Subcutaneous abdominal adipose tissue (tissue), 5 donors: ENCODE results near the gene MAML3.

Experiments
- H3K27ac ChIP-seq: one replicate; pipeline ENCODE4 v1.7.0; 2013; ENCODE audit warnings: low read depth, mild to moderate bottlenecking, inconsistent platforms, low read length, moderate library complexity
- H3K27me3 ChIP-seq, 5 donors: one replicate each; pipeline ENCODE4 v1.7.0; 2013; ENCODE audit warnings: low read length in 5 of 5, inconsistent platforms in 1 of 5; ENCODE audit not compliant: control insufficient read depth in 5 of 5, insufficient read depth in 4 of 5
- H3K36me3 ChIP-seq, 5 donors: one replicate each; pipeline ENCODE4 v1.7.0; 2013; ENCODE audit warnings: low read length in 5 of 5; ENCODE audit not compliant: control insufficient read depth in 5 of 5, insufficient read depth in 5 of 5
- H3K4me1 ChIP-seq, 5 donors: one replicate each; pipeline ENCODE4 v1.7.0; 2013; ENCODE audit warnings: low read length in 5 of 5, mild to moderate bottlenecking in 3 of 5, moderate library complexity in 1 of 5; ENCODE audit not compliant: control insufficient read depth in 5 of 5, insufficient read depth in 5 of 5
- H3K4me3 ChIP-seq, 5 donors: one replicate each; pipeline ENCODE4 v1.7.0; 2013; ENCODE audit warnings: low read length in 5 of 5, low read depth in 1 of 5
- H3K9ac ChIP-seq, 5 donors: one replicate each; pipeline ENCODE4 v1.7.0; 2013; ENCODE audit warnings: low read length in 5 of 5, mild to moderate bottlenecking in 4 of 5, moderate library complexity in 3 of 5
- H3K9me3 ChIP-seq, 5 donors: one replicate each; pipeline ENCODE4 v1.7.0; 2013; ENCODE audit warnings: low read length in 5 of 5; ENCODE audit not compliant: control insufficient read depth in 5 of 5
- donor health status: healthy.
- donor health status: healthy.
- donor health status: healthy.
- donor health status: healthy.
- donor health status: healthy.

Gene MAML3

DNA sequence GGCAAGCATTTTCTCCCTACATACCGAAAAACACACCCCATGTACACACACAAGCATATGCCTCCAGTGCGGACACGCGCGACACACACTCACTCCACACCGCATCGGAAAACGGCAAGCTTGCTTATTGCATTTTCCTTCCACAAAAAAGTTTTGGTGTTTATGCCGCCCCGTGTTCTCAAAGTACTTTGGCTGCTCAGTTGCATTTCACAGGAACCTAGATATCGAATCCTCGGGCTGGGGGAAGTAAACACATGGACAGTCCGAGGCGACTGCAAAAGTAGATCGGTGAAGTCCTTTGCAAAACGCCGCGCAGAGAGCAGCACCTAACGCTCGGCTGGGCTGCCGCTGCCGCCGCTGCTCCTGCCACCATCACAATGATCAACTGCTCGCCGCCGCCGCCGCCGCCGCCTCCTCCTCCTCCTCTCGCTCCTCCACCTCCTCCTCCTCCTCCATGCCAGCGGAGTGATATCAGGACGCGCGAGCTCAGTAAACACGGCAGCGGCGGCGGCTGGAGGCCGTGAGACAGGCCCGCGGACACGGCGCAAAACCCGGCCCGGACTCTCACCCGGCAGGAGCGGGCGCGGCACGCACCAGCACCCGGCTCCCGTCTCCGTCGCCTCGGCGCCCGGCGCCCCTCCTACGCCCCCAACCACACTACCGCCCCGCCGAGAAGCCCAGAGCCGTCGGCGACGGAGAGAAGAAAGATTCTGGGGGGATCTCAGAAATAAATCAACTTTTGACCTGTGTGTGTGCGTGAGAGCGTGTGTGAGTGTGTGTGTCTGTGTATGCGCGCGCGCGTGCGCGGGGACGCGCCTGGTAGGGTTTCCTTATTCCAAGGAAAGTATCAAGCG lies at the start of gene MAML3:
MAML3 (minus strand) TSS at position 467 of the 854 bp plus-strand sequence. CDS start 857 bp downstream, outside the sequence.
- Histone ChIP-seq H3K9ac (peak within 1 kb of the TSS; percentile 53 to 84 (median 78)), H3K9me3 (no peaks in the 10 kb centered on the region), H3K27me3 (no peaks in the 10 kb centered on the region), H3K4me1 (peaks cover 0 to 36% (median 29%) of the 10 kb centered on the region in 5 donors), H3K4me3 (peak within 1 kb of the TSS; percentile 79 to 97 (median 92)), H3K36me3 (no peaks in the 10 kb centered on the region), H3K27ac (peak within 1 kb of the TSS; percentile 93)

DNA sequence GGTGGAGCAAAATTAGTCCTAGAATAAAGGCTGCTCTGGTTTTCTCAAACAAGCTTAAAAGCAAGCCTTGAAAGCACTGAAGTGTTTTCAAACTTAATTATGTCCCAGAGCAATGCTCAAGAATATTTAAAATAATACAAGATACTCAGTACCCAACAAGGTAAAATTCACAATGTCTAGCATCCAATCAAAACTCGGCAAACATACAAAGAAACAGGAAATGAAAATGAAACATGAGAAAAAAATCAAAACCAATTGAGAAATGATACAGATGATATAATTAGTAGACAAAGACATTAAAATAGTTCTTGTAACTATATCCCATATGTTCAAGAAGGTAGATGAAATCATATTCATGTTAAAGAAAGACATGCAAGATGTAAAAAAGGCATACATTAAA lies 45.0 kb upstream of the MAML3 start:
- Histone ChIP-seq H3K36me3 (no peaks in the 10 kb centered on the region), H3K4me3 (no peak overlapping the region), H3K9me3 (no peaks in the 10 kb centered on the region), H3K27me3 (no peaks in the 10 kb centered on the region), H3K9ac (no peak overlapping the region), H3K27ac (no peak overlapping the region), H3K4me1 (no peaks in the 10 kb centered on the region)

DNA sequence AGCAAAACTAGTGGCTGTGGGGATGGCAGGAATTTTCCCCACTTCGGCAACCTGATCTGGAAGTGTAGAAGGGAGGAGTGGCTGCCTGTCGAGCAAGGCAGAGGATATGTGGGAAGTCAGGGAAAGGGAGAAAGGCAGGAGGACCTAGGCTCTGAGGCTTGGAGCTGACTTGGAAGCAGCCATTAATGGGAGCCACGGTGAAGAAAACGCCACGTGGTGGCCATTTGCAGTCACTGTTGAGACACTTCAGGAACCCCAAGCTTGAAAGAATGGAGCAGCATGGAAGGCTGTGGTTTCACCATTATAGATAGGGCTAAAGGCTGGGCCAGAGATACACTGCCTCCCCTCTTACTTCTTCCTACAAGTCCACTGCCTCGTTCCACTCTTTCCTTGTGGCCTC lies 41.8 kb upstream of the MAML3 start:
- H3K27ac ChIP-seq: no peak overlapping the region
- no peaks in the 10 kb centered on the region for H3K27me3 ChIP-seq
- no peak overlapping the region for H3K4me3 ChIP-seq
- H3K9me3 ChIP-seq: no peaks in the 10 kb centered on the region
- H3K9ac ChIP-seq: no peak overlapping the region
- H3K36me3 ChIP-seq: no peaks in the 10 kb centered on the region
- H3K4me1 ChIP-seq: no peaks in the 10 kb centered on the region

DNA sequence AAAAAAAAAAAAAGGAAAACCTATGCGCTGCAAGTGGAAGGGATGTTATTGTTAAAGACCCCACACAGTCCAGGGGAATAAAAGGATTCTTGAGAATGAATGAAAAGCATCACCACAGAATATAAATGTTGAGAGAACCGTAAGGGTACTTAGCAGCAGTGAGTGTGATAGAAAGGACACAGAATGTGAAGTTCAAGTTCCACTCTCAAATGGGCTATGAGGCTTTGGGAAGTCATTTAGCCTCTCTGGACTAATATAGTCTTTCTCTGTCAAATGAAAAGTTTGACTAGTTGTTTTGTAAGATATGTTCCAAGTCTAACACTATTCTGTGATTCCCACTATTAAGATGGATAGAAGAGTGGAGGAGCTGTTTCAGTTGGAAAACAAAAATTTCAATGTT lies 35.8 kb upstream of the MAML3 start:
- H3K27me3 ChIP-seq: no peaks in the 10 kb centered on the region
- no peak overlapping the region for H3K4me3 ChIP-seq
- peaks cover 0 to 13% (median 9%) of the 10 kb centered on the region in 5 donors for H3K4me1 ChIP-seq
- H3K27ac ChIP-seq: no peak overlapping the region
- H3K36me3 ChIP-seq: no peaks in the 10 kb centered on the region
- H3K9me3 ChIP-seq: no peaks in the 10 kb centered on the region
- H3K9ac ChIP-seq: no peak overlapping the region

DNA sequence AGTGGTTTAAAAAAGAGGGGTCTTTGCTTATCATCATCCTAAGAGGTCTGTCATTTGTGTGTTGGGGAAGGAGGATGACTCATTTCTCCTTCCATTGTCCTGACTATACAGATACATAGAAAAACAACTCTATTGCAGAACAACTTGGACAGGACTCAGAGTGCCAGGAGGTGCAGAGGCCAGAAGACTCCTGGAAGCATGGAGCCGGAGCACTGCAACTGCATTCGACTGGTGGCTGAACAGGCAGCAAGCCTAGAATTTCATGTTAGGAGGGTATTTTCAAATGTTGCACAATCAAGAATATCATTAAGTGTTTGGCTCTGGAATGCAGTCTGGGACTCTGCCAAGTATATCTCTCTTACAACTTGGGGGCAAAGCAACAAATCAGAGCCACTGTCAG lies 35.0 kb upstream of the MAML3 start:
- Histone ChIP-seq H3K36me3 (no peaks in the 10 kb centered on the region), H3K27ac (peak overlapping the region; percentile 35), H3K27me3 (no peaks in the 10 kb centered on the region), H3K9me3 (no peaks in the 10 kb centered on the region), H3K9ac (no peak overlapping the region), H3K4me1 (peaks cover 0 to 13% (median 9%) of the 10 kb centered on the region in 5 donors), H3K4me3 (no peak overlapping the region)

DNA sequence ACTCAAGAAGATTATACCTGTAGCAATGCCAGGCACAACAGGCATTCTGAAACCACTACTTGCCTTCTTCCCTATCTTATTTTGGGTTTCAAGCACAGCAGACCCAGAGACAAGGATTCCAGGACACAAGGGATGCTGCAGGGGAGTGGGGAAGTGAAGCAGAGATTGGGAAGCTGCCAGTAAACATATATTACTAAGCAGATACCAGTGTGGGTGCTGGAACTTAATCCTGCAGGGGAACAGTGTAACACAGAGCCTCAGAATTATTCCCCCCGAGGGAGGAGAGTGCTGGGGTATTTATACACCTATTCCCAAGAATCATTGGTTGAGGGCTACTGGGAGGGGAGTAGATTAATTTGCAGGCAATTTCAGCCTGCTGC lies 33.3 kb upstream of the MAML3 start:
- H3K27me3 ChIP-seq: no peaks in the 10 kb centered on the region
- H3K4me1 ChIP-seq: peaks cover 0 to 13% (median 9%) of the 10 kb centered on the region in 5 donors
- H3K36me3 ChIP-seq: no peaks in the 10 kb centered on the region
- no peak overlapping the region for H3K27ac ChIP-seq
- H3K9me3 ChIP-seq: no peaks in the 10 kb centered on the region
- no peak overlapping the region for H3K9ac ChIP-seq
- no peak overlapping the region for H3K4me3 ChIP-seq

DNA sequence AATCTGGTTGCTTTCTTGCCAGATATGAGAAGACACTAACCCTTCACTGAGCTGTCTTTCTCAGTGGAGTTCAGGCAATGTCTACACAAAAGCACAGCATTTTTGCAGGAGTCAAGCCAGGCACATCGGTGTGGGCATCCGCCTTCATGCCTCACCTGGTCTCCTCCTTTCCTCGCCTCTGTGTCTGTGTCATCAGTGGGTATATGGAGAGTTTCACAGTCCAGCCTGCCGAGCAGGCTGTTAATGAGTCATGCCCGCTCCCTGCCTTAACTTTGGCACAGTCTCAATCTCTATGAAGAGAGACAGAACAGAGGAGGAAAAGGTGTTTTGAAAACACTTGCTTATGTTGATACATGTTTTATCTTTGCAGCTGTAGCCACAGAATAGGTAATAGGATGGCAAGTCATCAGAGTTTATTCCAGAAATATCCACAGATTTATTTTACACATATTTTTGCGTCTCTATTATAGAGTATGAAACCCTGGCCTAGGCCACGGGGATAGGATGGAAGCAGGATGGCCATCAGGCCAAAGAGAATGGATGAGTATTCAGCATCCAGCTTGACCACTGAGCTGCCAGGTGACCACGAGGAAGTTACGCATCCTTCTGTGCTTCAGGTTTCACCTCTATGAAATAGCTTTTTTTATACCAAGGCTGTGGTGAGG lies 32.8 kb upstream of the MAML3 start:
- Histone ChIP-seq H3K9ac (no peak overlapping the region), H3K36me3 (no peaks in the 10 kb centered on the region), H3K4me3 (no peak overlapping the region), H3K27me3 (no peaks in the 10 kb centered on the region), H3K9me3 (no peaks in the 10 kb centered on the region), H3K4me1 (peaks cover 0 to 13% (median 9%) of the 10 kb centered on the region in 5 donors), H3K27ac (no peak overlapping the region)

DNA sequence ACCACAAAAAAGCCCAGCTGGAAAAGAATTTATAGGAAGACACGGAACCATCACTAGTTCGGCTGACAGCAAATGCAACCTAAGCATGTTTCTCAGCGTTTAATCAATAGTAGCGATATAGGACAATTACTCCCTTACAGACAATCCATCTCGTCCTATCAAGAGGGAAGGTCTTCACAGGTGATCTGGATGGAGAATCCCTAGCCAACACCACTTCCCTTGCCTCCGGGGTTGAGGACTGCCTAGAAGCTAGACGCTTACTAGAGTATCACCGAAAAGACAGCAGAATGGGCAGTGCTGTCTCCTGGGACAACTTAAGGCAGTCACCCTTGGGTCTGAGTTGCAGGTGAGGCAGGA lies 32.1 kb upstream of the MAML3 start:
- H3K9ac ChIP-seq: no peak overlapping the region
- H3K4me3 ChIP-seq: no peak overlapping the region
- H3K36me3 ChIP-seq: no peaks in the 10 kb centered on the region
- no peaks in the 10 kb centered on the region for H3K27me3 ChIP-seq
- H3K9me3 ChIP-seq: no peaks in the 10 kb centered on the region
- H3K27ac ChIP-seq: no peak overlapping the region
- peaks cover 0 to 13% (median 9%) of the 10 kb centered on the region in 5 donors for H3K4me1 ChIP-seq

DNA sequence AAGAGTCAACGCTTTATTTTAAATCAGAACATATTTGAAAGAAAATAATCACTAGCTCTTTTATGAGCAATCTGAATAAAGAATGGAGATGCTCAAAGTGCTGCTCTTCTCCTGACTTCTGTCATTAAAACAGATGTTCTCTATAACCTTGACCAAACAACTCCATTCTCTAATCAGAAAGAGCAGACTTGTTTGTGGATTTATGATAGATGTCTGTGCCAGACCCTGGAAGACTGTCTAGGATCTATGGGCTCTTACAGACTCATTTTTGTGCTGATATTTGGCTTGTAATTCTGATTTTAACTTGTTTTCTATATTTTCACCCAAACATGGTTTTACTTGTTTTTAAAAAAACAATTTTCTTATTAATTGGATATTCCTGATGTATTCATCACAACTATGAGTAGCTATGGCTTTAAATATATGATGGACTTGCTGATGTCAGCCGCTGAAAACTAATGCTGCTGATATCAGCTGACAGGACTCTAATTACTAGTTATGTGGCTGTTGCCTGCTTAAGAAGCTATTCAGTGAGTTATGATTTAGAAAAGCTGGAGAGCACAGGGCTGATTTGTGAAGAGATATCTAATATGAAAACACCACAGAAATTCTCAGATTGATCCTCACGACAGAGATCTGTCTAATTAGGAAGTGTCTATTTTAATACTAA lies 31.6 kb upstream of the MAML3 start:
- Histone ChIP-seq H3K9me3 (no peaks in the 10 kb centered on the region), H3K4me3 (no peak overlapping the region), H3K27me3 (no peaks in the 10 kb centered on the region), H3K4me1 (peaks cover 0 to 13% (median 9%) of the 10 kb centered on the region in 5 donors), H3K36me3 (no peaks in the 10 kb centered on the region), H3K27ac (no peak overlapping the region), H3K9ac (no peak overlapping the region)

DNA sequence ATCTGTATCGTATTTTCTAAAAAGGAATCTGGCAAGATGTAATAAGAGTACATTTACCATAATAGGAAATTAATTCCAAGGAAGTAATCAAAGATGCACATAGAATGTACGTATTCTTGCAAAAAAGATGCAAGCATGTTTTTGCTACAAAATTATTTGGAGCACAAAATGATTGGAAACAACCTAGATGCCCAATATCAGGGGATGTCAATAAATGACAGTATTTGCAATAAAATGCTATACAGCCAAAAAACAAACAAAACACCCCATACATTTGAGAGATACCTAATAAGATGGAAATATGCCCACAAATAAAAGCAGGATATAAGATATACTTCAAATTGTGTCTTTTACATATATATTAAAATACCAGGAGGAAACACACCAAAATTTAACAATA lies 29.3 kb upstream of the MAML3 start:
- Histone ChIP-seq H3K36me3 (no peaks in the 10 kb centered on the region), H3K9ac (no peak overlapping the region), H3K27ac (no peak overlapping the region), H3K27me3 (no peaks in the 10 kb centered on the region), H3K4me3 (no peak overlapping the region), H3K4me1 (peaks cover 0 to 2% (median 0%) of the 10 kb centered on the region in 5 donors), H3K9me3 (no peaks in the 10 kb centered on the region)
